Activated CD8-positive, alpha-beta memory T cell treated with anti-CD3 and anti-CD28 coated beads for 4 hours (primary cell): Measurements from ENCODE around the gene C19orf33.
"Not testable (repeated sequence)": the region's sequence is repeated elsewhere in the genome, so short reads cannot be mapped to it uniquely, and the experiment has no call there.

ENCODE experiments used
- DNase-seq, 2 donors: peaks; one replicate each; pipeline ENCODE4 v3.0.0-alpha.2; 2020; ENCODE audit warnings: low read depth in 2 of 2

Gene C19orf33

DNA sequence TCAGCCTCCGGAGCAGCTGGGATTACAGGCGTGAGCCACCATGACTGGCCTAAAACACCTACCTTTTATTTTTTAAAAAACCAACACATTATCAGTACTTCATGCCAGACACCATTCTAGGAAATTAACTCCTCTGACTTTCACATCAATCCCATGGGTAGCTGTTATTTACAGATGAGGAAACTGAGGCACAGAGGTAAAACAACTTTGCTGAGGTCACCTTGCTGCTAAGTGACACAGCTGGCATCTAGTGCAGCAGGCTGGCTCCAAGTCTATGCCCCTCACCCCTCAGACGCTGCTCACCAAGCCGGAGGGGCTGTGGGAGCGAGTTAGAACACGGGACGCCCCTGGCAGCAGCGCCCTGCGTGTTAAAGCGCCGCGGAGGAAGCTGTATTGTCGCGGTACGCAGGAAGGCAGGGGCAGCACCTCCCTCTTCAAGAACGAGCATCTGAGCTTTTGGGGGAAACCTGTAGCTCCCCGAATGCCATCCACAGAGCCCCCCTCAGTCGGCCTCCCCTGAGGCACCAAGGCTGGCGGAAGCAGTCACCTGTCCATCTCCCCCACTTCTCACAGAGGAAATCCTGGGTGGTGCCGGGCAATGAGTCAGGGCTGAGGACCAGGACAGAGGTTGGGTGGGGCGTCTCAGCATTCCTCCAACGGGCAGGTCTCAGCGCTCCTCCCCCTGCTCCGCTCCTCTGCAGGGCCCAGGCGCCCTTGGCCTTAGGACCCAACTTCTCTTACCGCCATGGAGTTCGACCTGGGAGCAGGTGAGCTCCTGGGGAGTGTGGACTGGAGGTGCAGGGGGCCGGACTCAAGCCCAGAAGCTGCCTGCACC is at the start of gene C19orf33:
C19orf33 (plus strand) TSS at position 735 of the 835 bp plus-strand sequence; CDS start at position 746, 11 bp downstream.
- DNase-seq, result no peak

DNA sequence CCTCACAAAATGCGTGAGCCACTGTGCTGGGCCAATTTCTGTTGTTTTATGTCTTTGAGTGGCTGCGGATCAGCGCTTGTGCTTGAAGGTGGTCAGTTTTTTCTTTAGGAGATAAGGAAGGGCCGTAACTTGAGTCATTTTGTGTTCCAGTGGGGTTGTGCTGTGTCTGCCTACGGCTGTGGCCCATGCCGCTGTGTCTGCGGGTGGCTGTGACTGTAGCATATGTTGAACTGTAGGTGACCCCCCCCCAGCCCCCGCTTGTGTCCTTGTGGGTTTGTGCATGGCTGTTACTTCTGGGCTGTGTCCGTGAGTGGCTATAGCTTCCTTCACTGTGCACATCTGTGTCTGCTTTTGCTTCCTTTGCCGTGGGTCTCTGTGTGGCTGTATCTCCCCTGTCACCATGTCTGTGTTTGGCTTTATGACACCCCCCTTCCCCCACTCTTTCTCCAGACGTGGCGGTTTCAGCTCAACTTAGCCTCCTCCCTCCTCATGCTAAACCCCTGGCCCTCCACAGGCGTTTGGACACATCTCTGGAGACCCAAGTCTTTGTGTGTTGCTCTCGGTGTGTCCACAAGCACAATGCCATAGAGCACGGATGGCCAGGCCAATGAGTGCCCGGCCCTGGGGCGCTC is 48.6 kb upstream of the C19orf33 start:
- no peak for DNase-seq

DNA sequence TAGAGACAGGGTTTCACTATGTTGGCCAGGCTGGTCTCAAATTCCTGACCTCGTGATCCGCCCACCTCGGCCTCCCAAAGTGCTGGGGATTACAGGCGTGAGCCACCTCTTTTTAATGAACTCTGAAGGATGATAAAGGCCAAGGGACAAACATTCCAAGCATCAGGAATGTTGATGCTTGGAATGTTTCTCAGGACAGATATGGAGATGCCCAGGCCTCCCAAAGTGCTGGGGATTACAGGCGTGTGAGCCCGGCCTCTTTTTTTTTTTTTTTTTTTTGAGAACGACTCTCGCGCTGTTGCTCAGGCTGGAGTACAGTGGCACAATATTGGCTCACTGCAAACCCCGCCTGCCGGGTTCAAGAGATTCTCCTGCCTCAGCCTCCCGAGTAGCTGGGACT is 42.1 kb upstream of the C19orf33 start:
- not testable (repeated sequence) for DNase-seq

GRCh38 chr19:38262585-38263268 is 41.3 kb upstream of the C19orf33 start:
- DNase-seq, result no peak

DNA sequence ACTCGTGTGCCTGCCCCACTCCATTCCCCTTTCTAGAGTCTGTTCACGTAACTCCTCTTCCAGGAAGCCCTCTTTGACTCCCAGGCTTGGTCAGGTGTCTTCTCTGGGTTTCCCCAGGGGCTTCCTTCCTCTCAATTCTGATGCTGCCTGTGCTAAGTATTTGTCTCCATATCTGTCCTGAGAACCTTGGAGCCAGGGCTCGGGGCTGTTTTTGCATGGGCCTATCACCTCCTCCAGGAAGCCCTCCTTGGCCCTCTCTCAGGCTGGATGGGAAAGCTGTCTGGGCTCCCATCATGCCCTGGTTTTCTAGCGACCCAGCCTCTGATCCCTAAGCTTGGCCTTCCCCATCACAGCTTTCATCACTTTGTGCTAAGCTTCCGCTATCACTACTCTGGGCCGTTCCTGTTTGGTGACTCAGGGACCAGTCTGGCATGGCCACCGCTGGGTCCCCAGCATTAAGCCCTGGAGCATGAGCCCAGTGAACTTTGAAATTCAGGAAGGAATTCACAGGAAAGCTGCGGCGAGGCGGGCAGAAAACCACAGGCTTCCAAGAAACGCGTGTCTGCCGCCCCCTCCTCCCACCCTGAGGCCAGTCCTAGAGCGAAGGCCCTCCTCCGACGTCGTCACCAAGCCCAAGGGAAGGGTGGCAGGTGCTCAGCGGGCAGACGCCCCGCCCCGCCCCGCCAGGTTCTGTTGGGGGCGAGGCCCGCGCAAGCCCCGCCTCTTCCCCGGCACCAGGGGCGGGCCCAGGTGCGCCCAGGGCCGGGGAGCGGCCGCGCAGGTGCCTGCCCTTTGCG is 40.2 kb upstream of the C19orf33 start:
- DNase-seq, result peak; percentile 30 to 72

DNA sequence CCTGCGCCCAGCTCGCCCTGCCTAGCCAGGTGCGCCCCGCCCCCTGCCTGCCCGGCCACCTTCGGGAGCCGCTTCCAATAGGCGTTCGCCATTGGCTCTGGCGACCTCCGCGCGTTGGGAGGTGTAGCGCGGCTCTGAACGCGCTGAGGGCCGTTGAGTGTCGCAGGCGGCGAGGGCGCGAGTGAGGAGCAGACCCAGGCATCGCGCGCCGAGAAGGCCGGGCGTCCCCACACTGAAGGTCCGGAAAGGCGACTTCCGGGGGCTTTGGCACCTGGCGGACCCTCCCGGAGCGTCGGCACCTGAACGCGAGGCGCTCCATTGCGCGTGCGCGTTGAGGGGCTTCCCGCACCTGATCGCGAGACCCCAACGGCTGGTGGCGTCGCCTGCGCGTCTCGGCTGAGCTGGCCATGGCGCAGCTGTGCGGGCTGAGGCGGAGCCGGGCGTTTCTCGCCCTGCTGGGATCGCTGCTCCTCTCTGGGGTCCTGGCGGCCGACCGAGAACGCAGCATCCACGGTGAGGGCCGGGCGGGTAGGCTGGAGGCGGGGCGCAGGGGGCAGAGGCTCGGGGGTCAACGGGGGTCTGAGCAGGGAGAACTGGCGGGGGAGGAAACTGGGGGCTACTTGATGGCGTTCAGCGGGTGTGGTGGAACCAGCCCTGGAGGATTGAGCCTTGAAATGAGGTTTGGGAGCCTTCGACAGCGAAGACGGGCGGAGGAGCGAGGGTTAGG is 39.4 kb upstream of the C19orf33 start, which contains the start of gene SPINT2:
SPINT2 (plus strand) TSS at position 88 of the 727 bp plus-strand sequence; CDS start at position 408, 320 bp downstream.
- peak; percentile 9 to 19 for DNase-seq

GRCh38 chr19:38265213-38265861 is 38.7 kb upstream of the C19orf33 start:
- no peak for DNase-seq

- DNase-seq, result no peak
These were observed 38.1 kb upstream of the C19orf33 start for GRCh38 chr19:38265921-38266429.

- no peak for DNase-seq
These were observed 37.0 kb upstream of the C19orf33 start for GRCh38 chr19:38266981-38267597.

DNA sequence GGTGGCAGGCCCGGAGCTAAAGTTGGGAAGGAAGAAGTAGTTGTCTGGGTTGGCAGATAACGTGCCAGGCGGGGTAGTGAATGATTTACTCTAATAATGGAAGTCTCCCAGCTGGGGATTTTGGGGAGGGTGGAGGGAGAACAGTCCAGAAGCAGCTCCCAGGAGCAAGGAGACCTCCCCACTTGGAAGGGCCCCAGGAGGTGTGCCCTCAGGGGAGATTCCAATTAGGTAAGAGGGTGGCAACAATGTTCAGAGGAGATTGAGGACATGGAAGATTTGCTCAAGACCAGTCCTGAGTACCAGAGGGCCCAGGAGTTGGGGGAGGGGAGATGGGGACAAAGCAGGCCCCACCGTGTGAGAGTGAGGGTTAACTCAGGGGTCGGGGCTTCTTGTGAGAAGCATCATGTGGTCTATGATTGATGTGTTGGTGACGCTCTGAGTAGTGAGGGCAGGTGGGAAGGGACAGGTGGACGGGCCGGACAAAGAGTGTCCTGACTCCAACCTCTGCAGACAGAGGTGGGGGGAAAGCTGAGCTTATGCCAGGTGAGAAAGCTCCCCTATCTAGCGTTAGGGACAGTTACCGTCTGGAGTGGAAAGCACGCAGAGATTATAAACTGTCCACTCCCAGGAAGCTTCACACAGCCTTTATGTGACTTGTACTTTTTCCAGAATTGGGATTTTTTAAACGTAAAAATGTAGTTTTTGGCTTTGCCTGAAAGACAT is 36.1 kb upstream of the C19orf33 start:
- DNase-seq, result no peak

DNA sequence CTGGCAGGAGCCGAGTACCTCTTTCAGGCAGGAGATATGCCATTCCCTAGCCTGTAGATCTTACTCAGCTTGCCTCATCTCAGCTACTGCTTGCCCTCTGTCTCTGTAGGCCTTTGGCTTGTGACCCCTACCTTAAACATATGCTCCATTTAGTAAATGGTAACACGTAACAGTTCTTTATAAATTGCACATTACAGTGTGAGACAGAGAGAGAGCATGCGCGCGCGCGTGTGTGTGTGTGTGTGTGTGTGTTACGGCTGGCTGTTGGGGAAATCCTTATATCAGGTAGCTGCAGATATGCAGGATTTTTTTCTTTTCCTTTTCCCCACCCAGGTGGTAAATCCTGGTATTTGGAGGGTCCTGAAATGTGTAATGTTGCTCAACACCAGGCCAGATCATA is 35.5 kb upstream of the C19orf33 start:
- no peak for DNase-seq

DNA sequence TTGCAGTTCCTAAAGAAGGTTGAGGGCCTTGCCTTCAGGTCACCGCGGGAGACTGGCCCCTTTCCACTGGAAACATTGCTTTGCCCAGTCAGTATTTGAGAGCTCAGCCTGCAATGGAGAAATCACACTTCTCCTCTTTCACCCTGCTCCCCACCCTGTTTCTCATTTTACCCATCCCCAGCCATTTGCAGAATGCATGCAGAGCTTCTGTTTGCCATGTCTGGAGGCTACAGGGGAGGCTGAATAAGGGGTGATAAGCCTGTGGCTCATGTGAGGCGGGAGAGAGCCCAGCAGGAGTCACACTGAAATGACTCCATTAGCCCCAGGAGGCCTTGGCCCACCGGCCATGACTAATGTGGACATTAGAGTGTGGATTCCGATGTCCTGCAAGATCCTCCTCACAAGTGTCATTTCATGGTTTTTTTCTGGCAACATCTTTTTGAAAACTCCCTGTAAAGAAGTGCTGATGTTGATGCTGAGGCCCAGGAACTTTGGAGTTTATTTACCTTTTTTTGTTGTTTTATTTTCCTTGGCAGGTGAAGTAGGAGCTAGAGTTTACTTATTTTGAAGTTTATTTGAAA is 33.4 kb upstream of the C19orf33 start:
- no peak for DNase-seq

DNA sequence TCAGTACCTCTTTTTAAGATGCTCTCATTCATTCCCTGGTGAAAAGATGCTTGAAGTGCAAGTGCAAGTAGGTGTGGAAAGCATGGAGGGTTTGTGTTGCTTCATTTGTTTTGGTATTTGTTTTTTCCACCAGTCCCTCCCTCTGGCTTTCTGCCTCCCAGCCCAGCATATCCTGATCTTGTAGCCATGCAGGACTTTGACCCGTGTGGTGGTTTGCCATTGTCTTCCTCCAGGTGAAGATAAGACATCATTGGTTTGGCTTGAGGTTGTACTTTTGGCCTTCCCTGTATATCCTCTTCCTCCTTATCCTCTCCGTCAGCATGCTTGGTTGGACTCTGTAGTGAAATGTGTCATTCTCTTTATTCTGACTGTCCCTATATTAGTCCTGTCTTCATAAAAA is 30.6 kb upstream of the C19orf33 start:
- DNase-seq, result no peak

DNA sequence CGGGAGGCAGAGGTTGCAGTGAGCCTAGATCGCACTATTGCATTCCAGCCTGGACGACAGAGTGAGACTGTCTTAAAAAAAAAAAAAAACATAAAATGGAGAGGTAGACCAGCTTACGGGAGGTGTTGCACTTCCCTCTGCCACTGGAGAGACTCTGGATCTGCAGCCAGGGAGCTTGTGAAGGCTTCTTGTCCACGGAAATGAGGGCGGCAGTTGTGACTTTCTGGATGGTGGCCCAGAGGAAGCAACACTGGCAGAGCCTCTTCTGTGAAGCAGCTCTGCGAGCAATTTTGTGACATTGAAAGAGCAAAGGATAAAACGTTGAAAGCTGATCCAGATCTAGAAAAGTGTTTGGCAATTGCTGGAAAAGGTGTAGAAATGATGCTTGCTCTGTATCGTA is 29.3 kb upstream of the C19orf33 start:
- no peak for DNase-seq

- no peak for DNase-seq
These were observed 27.0 kb upstream of the C19orf33 start for GRCh38 chr19:38276942-38277517.

- DNase-seq, result no peak
These were observed 26.5 kb upstream of the C19orf33 start for GRCh38 chr19:38277549-38277948.

DNA sequence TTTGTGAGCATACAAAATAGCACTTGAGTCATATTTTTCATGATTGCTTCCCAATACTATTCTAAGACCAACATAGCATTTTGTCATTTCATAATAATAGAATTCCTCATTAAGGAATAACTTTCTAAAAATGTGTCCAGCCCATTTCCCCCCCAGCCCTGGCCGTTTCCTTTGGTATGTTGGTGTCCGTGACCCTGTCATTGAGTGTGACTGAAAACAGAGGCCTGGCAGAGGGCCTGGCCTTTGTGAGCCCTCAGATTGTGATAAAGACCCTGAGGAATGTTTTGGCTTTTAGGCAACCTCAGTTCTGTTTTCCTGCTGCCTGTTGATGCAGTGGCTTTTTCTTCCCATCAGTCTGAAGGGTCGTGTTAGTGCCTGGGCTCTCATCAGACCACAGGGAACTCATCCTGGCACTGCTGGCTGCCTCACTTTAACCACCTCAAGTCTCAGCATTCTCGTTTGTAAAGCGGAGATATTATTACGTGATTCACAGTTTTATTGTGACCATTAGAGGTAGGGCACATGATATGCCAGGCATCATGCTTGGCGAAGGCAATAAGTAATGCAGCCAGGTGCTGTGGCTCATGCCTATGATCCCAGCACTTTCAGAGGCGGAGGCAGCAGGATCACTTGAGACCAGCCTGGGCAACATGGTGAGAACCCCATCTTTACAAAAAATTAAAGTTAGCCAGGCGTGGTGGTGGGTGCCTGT is 25.9 kb upstream of the C19orf33 start:
- DNase-seq, result no peak

DNA sequence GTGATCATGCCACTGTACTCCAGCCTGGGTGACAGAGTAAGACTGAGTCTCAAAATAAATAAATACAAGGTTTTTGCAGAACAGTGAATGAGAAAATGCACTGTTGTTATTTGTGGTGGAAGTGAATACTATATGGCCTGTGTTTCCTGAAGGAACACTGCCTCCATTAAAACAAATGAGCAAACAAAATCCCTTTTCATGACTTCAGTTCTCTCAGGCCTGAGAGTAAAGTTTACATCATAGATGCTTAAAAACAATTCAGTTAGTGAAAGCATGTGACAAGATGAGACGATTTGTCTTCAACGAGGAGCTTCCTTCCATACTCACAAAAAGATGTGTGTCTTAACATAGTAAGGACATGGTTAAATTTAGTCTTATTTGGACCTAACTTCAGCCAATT is 25.3 kb upstream of the C19orf33 start:
- no peak for DNase-seq
